ENCODE results near the gene PBX1. TPM values are rescaled to one million over a fixed set of nuclear protein-coding genes. Genes with fewer than 3 reads are reported as not detected.

Gene PBX1
- total RNA-seq, 4 donors from 2014 or later = 15.2 to 48.6 (median 23.5) TPM

DNA sequence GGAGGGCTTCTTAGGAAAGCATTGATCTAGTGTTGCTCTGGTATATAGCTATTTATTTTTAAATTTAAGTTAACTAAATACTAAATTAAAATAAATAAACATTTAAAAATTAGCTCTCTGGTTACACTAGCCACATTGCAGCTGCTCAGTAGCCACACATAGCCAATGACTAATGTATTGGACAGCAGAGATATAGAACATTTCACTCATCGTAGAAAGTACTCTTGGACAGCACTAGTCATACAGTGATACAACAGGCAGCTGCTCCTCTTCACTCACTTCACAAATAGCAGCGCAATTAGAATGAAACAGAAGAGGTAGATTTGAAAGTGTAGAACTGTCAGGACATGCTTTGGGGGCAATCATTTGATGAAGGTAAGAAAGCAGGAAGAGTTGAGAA, 245.4 kb downstream of the PBX1 start:
- TF ChIP-seq, protein P1, sequence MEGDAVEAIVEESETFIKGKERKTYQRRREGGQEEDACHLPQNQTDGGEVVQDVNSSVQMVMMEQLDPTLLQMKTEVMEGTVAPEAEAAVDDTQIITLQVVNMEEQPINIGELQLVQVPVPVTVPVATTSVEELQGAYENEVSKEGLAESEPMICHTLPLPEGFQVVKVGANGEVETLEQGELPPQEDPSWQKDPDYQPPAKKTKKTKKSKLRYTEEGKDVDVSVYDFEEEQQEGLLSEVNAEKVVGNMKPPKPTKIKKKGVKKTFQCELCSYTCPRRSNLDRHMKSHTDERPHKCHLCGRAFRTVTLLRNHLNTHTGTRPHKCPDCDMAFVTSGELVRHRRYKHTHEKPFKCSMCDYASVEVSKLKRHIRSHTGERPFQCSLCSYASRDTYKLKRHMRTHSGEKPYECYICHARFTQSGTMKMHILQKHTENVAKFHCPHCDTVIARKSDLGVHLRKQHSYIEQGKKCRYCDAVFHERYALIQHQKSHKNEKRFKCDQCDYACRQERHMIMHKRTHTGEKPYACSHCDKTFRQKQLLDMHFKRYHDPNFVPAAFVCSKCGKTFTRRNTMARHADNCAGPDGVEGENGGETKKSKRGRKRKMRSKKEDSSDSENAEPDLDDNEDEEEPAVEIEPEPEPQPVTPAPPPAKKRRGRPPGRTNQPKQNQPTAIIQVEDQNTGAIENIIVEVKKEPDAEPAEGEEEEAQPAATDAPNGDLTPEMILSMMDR (IDR thresholded peaks at IDR 0.05) = no peak
- no peak for TF ChIP-seq POLR2A (IDR thresholded peaks at IDR 0.05)
- no peak overlapping the region for H3K27ac ChIP-seq
- 72 to 88% methylated on average over 2 of the region's 2 CpGs for WGBS, 2 donors
- H3K4me1 ChIP-seq = peaks cover 0 to 46% (median 4%) of the 10 kb centered on the region in 3 donors
- intact Hi-C loops (cut with DNase I) = no loop called here
- no peaks in the 10 kb centered on the region for H3K27me3 ChIP-seq
- DNase-seq = no peak
- peaks cover 0 to 55% (median 4%) of the 10 kb centered on the region in 3 donors for H3K36me3 ChIP-seq
- no peak overlapping the region for H3K4me3 ChIP-seq
- H3K9me3 ChIP-seq = no peaks in the 10 kb centered on the region

DNA sequence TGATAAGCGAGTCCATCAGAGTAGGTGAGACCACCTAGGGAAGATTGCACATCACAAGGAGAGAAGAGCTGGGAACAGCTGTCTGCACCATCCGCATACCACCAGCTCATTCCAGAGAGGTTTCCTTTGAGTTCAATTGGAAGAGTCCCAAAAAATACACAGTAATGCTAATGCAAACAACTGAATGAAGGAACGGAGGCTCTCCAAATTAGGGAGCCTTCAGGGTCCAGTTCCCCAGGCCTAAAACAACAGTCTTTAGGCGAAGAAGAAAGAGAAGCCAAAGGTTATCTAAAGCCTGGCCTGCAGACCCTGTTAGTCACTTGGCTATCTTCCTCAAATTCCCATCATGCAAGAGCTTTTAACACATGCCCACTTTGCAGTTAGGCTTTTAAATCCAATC, 246.4 kb downstream of the PBX1 start:
- peaks cover 0 to 45% (median 4%) of the 10 kb centered on the region in 3 donors for H3K4me1 ChIP-seq

DNA sequence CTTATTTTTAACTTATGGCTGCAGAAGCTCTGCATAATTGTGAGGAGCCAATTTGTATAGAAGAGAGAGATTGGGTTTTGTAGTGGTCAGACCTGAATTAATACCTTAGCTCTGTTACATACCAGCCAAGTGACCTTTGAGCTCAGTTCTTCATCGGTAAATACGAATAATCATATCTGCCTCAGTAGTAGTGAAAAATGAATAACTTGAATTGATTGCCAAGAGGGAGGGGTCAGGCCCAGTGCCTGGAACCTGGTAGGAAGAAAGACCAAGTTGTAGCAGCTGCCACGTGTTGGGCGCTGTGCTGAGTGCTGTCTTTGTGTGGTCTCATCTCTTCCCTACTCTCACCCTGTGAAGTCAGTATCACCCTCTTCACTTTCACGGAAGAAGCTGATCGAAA, 247.5 kb downstream of the PBX1 start:
- Histone ChIP-seq H3K4me3 (no peak overlapping the region), H3K27me3 (no peaks in the 10 kb centered on the region), H3K36me3 (peaks cover 0 to 54% (median 0%) of the 10 kb centered on the region in 3 donors), H3K4me1 (peaks cover 0 to 33% (median 4%) of the 10 kb centered on the region in 3 donors), H3K27ac (no peak overlapping the region), H3K9me3 (no peaks in the 10 kb centered on the region)
- TF ChIP-seq, protein P1 (IDR thresholded peaks at IDR 0.05) = no peak
- TF ChIP-seq POLR2A (IDR thresholded peaks at IDR 0.05) = no peak
- 77 to 82% methylated on average over 6 of the region's 6 CpGs for WGBS, 2 donors
- DNase-seq = no peak
- intact Hi-C loops (cut with DNase I) = no loop called here

More for the DNA sequence above, 246.4 kb downstream of the PBX1 start:
- DNase-seq = no peak
- Histone ChIP-seq H3K36me3 (peaks cover 0 to 54% (median 0%) of the 10 kb centered on the region in 3 donors), H3K27me3 (no peaks in the 10 kb centered on the region), H3K9me3 (no peaks in the 10 kb centered on the region), H3K4me3 (no peak overlapping the region), H3K27ac (no peak overlapping the region)
- intact Hi-C loops (cut with DNase I) = no loop called here
- whole genome bisulfite sequencing, 2 donors = 42 to 53% methylated on average over 4 of the region's 4 CpGs
- TF ChIP-seq, protein P1 (IDR thresholded peaks at IDR 0.05) = no peak
- no peak for TF ChIP-seq POLR2A (IDR thresholded peaks at IDR 0.05)

DNA sequence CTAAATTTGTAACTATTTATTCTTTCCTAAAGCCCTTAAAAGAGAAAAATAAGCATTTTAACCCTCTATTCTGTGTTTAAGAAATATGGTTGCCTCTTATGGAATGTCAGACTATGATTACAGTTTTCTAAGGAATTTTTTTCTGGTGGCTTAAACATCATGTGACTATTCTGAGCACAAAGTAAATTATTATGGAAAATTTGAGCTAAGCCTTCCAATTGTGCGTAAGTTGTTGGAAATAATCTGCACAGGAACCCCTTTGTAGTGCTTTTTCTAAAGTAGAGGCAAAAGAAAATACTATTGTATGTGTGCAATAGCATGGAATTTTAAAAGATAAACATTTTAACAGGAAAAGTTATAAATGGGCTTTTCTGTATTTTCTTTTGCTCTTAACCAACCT, 254.8 kb downstream of the PBX1 start:
- no peak for DNase-seq
- Histone ChIP-seq H3K27me3 (no peaks in the 10 kb centered on the region), H3K4me3 (no peak overlapping the region), H3K27ac (no peak overlapping the region), H3K9me3 (no peaks in the 10 kb centered on the region), H3K36me3 (peaks cover 0 to 56% (median 0%) of the 10 kb centered on the region in 3 donors), H3K4me1 (no peaks in the 10 kb centered on the region)
- intact Hi-C loops (cut with DNase I) = no loop called here
- 67 to 73% methylated on average over 1 of the region's 1 CpG for WGBS, 2 donors
- TF ChIP-seq, protein P1 (IDR thresholded peaks at IDR 0.05) = no peak
- TF ChIP-seq POLR2A (IDR thresholded peaks at IDR 0.05) = no peak

DNA sequence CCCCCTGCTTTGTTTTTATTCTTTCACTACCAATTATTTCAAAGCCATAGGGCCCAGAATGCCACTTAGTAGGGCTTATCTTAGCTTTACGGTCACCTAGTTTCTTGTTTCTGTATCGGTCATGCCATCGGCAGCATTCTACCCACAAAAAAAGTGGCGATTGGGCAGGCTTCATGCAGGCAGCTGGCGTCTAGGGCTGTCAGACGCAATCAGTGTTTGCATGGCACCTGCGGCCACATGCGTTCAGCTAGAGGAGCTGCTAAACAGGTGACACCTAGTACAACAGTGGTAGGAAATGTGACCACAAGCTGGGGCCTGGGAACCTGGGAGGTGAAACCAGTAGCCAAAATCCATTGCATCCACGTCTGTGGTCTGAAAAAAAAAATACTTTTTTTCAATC, 262.7 kb downstream of the PBX1 start:
- intact Hi-C loops (cut with DNase I) = no loop called here
- peaks cover 0 to 74% (median 0%) of the 10 kb centered on the region in 3 donors for H3K36me3 ChIP-seq
- 93 to 94% methylated on average over 7 to 9 of the region's 9 CpGs for WGBS, 2 donors
- TF ChIP-seq, protein P1 (IDR thresholded peaks at IDR 0.05) = no peak
- no peak for TF ChIP-seq POLR2A (IDR thresholded peaks at IDR 0.05)
- no peaks in the 10 kb centered on the region for H3K9me3 ChIP-seq
- no peak overlapping the region for H3K4me3 ChIP-seq
- H3K27ac ChIP-seq = no peak overlapping the region
- no peak for DNase-seq
- H3K4me1 ChIP-seq = peaks cover 0 to 20% (median 0%) of the 10 kb centered on the region in 3 donors
- H3K27me3 ChIP-seq = no peaks in the 10 kb centered on the region

Measured in esophagus squamous epithelium (tissue), 5 donors.